ENCODE data around the gene PTMA. TPM values are rescaled to one million over a fixed set of nuclear protein-coding genes. Genes with fewer than 3 reads are reported as not detected.

Gene PTMA
- total RNA-seq, 1 experiment from 2014 or later: 2,164 TPM

DNA sequence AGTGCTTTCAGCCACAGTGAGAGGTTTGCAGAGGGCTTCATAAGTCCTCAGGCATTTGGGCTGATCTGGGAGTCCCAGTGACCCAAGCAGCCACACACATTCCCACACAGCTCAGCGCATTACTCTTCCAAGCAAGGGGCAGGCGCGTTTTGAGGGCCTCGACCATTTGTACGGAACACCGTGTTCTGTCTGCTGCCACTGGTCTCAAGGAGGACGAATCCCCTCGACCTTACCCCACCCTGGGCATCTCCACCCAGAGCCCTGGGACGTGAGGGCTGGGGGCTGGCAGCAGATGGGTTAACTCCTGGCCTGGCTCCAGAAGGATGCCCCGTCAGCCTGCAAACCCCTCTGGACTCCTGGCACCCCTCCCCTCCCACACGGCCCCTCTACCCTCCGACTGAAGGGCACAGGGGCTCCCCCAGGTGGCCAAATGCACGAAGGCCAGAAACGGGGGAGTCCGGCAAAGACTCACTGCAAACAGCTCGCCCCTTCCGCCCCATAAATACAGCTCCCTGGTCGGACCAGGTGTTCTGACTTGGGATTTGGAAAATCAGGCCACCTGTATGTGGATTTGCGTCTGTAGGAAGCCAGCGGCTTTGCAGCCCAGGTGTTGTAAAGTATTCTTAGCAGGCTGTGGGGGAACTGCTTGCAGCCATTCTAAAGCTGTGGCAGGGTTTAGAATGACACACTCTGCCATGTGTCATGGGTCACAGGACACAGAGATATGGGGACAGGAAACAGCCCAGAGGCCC lies 33.6 kb upstream of the PTMA start (continued):
- TF ChIP-seq, protein P1, sequence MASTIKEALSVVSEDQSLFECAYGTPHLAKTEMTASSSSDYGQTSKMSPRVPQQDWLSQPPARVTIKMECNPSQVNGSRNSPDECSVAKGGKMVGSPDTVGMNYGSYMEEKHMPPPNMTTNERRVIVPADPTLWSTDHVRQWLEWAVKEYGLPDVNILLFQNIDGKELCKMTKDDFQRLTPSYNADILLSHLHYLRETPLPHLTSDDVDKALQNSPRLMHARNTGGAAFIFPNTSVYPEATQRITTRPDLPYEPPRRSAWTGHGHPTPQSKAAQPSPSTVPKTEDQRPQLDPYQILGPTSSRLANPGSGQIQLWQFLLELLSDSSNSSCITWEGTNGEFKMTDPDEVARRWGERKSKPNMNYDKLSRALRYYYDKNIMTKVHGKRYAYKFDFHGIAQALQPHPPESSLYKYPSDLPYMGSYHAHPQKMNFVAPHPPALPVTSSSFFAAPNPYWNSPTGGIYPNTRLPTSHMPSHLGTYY (CRISPR knock-in tag; IDR thresholded peaks at IDR 0.05): no peak
- TF ChIP-seq, protein P2, sequence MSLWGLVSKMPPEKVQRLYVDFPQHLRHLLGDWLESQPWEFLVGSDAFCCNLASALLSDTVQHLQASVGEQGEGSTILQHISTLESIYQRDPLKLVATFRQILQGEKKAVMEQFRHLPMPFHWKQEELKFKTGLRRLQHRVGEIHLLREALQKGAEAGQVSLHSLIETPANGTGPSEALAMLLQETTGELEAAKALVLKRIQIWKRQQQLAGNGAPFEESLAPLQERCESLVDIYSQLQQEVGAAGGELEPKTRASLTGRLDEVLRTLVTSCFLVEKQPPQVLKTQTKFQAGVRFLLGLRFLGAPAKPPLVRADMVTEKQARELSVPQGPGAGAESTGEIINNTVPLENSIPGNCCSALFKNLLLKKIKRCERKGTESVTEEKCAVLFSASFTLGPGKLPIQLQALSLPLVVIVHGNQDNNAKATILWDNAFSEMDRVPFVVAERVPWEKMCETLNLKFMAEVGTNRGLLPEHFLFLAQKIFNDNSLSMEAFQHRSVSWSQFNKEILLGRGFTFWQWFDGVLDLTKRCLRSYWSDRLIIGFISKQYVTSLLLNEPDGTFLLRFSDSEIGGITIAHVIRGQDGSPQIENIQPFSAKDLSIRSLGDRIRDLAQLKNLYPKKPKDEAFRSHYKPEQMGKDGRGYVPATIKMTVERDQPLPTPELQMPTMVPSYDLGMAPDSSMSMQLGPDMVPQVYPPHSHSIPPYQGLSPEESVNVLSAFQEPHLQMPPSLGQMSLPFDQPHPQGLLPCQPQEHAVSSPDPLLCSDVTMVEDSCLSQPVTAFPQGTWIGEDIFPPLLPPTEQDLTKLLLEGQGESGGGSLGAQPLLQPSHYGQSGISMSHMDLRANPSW (CRISPR knock-in tag; conservative IDR thresholded peaks at IDR 0.05; ENCODE audit: low read depth): no peak
- no peak for TF ChIP-seq NFYB (CRISPR knock-in tag; conservative IDR thresholded peaks at IDR 0.05; ENCODE audit: low read depth)
- TF ChIP-seq ELF4 (CRISPR knock-in tag; IDR thresholded peaks at IDR 0.05; ENCODE audit: low read depth): no peak
- TF ChIP-seq SMAD3 (CRISPR knock-in tag; IDR thresholded peaks at IDR 0.05; ENCODE audit: borderline replicate concordance): 0 out of 2 replicates have a peak, but pooled peaks have one; percentile 37
- TF ChIP-seq, protein P3, sequence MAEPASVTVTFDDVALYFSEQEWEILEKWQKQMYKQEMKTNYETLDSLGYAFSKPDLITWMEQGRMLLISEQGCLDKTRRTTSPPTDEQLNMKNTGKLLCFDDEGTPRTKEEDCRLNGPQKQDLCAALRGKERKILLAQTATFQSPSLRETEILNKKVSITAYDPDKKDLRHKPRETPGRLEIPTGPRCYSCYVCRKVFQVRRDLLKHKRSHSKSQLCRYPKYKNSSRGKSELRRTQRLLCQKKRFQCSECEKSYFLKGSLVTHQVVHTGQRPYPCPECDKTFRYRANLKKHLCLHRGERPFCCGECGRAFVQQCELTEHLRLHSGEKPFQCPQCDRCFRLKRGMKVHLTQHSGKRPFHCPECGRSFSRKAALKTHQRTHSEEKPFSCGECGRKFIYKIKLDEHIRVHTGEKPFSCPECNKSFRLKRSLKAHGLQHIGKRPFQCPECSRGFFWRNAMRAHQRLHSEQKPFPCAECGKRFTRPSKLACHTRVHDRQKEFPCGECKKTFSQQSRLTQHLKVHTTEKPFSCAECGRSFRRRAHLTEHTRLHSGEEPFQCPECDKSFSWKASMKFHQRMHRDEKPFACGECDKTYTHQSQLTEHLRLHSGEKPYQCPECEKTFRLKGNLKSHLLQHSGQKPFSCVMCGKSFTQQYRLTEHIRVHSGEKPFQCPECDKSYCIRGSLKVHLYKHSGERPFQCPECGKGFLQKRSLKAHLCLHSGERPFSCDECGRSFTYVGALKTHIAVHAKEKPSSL (CRISPR knock-in tag; conservative IDR thresholded peaks at IDR 0.05): no peak
- TF ChIP-seq, protein P4, sequence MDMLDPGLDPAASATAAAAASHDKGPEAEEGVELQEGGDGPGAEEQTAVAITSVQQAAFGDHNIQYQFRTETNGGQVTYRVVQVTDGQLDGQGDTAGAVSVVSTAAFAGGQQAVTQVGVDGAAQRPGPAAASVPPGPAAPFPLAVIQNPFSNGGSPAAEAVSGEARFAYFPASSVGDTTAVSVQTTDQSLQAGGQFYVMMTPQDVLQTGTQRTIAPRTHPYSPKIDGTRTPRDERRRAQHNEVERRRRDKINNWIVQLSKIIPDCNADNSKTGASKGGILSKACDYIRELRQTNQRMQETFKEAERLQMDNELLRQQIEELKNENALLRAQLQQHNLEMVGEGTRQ (CRISPR knock-in tag; IDR thresholded peaks at IDR 0.05): no peak
- no peak for TF ChIP-seq JAZF1 (CRISPR knock-in tag; IDR thresholded peaks at IDR 0.05)
- TF ChIP-seq, protein P5, sequence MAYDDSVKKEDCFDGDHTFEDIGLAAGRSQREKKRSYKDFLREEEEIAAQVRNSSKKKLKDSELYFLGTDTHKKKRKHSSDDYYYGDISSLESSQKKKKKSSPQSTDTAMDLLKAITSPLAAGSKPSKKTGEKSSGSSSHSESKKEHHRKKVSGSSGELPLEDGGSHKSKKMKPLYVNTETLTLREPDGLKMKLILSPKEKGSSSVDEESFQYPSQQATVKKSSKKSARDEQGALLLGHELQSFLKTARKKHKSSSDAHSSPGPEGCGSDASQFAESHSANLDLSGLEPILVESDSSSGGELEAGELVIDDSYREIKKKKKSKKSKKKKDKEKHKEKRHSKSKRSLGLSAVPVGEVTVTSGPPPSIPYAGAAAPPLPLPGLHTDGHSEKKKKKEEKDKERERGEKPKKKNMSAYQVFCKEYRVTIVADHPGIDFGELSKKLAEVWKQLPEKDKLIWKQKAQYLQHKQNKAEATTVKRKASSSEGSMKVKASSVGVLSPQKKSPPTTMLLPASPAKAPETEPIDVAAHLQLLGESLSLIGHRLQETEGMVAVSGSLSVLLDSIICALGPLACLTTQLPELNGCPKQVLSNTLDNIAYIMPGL (CRISPR knock-in tag; IDR thresholded peaks at IDR 0.05): 0 out of 2 replicates have a peak, but pooled peaks have one; percentile 39
- no peak for TF ChIP-seq TEAD4 (CRISPR knock-in tag; IDR thresholded peaks at IDR 0.05)
- no peak for TF ChIP-seq MXD4 (CRISPR knock-in tag; IDR thresholded peaks at IDR 0.05; ENCODE audit: borderline replicate concordance)
- TF ChIP-seq GTF2I (CRISPR knock-in tag; conservative IDR thresholded peaks at IDR 0.05): no peak
- TF ChIP-seq CREM (CRISPR knock-in tag; IDR thresholded peaks at IDR 0.05): no peak
- no peak for TF ChIP-seq ZNF317 (CRISPR knock-in tag; IDR thresholded peaks at IDR 0.05; ENCODE audit: borderline replicate concordance, low read depth)
- no peak for TF ChIP-seq ZNF396 (CRISPR knock-in tag; IDR thresholded peaks at IDR 0.05; ENCODE audit: borderline replicate concordance)
- no peak for TF ChIP-seq RORB (CRISPR knock-in tag; IDR thresholded peaks at IDR 0.05)
- TF ChIP-seq, protein P6, sequence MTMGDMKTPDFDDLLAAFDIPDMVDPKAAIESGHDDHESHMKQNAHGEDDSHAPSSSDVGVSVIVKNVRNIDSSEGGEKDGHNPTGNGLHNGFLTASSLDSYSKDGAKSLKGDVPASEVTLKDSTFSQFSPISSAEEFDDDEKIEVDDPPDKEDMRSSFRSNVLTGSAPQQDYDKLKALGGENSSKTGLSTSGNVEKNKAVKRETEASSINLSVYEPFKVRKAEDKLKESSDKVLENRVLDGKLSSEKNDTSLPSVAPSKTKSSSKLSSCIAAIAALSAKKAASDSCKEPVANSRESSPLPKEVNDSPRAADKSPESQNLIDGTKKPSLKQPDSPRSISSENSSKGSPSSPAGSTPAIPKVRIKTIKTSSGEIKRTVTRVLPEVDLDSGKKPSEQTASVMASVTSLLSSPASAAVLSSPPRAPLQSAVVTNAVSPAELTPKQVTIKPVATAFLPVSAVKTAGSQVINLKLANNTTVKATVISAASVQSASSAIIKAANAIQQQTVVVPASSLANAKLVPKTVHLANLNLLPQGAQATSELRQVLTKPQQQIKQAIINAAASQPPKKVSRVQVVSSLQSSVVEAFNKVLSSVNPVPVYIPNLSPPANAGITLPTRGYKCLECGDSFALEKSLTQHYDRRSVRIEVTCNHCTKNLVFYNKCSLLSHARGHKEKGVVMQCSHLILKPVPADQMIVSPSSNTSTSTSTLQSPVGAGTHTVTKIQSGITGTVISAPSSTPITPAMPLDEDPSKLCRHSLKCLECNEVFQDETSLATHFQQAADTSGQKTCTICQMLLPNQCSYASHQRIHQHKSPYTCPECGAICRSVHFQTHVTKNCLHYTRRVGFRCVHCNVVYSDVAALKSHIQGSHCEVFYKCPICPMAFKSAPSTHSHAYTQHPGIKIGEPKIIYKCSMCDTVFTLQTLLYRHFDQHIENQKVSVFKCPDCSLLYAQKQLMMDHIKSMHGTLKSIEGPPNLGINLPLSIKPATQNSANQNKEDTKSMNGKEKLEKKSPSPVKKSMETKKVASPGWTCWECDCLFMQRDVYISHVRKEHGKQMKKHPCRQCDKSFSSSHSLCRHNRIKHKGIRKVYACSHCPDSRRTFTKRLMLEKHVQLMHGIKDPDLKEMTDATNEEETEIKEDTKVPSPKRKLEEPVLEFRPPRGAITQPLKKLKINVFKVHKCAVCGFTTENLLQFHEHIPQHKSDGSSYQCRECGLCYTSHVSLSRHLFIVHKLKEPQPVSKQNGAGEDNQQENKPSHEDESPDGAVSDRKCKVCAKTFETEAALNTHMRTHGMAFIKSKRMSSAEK (CRISPR knock-in tag; IDR thresholded peaks at IDR 0.05; ENCODE audit: borderline replicate concordance): no peak
- TF ChIP-seq, protein P7, sequence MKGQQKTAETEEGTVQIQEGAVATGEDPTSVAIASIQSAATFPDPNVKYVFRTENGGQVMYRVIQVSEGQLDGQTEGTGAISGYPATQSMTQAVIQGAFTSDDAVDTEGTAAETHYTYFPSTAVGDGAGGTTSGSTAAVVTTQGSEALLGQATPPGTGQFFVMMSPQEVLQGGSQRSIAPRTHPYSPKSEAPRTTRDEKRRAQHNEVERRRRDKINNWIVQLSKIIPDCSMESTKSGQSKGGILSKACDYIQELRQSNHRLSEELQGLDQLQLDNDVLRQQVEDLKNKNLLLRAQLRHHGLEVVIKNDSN (CRISPR knock-in tag; IDR thresholded peaks at IDR 0.05): no peak
- TF ChIP-seq GRHL2 (CRISPR knock-in tag; IDR thresholded peaks at IDR 0.05; ENCODE audit: insufficient replicate concordance, severe bottlenecking): no peak
- no peak for TF ChIP-seq ZNF138 (CRISPR knock-in tag; conservative IDR thresholded peaks at IDR 0.05)
- TF ChIP-seq, protein P8, sequence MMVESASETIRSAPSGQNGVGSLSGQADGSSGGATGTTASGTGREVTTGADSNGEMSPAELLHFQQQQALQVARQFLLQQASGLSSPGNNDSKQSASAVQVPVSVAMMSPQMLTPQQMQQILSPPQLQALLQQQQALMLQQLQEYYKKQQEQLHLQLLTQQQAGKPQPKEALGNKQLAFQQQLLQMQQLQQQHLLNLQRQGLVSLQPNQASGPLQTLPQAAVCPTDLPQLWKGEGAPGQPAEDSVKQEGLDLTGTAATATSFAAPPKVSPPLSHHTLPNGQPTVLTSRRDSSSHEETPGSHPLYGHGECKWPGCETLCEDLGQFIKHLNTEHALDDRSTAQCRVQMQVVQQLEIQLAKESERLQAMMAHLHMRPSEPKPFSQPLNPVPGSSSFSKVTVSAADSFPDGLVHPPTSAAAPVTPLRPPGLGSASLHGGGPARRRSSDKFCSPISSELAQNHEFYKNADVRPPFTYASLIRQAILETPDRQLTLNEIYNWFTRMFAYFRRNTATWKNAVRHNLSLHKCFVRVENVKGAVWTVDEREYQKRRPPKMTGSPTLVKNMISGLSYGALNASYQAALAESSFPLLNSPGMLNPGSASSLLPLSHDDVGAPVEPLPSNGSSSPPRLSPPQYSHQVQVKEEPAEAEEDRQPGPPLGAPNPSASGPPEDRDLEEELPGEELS (CRISPR knock-in tag; IDR thresholded peaks at IDR 0.05): no peak

All from WTC11 (cell line).